GM19043 (cell line): ENCODE data around the gene FUT9.

Source experiments
- ATAC-seq: cut with Tn5 transposase; IDR thresholded peaks from one replicate; pipeline ENCODE4 v1.9.1; 2021; ENCODE audit warnings: low read depth; ENCODE audit not compliant: unreplicated experiment

FUT9 gene

GRCh38 chr6:96065213-96065612 is 49.4 kb downstream of the FUT9 start:
- ATAC-seq = no peak

- ATAC-seq = no peak
Measured at GRCh38 chr6:96066376-96066775, 50.6 kb downstream of the FUT9 start.

DNA sequence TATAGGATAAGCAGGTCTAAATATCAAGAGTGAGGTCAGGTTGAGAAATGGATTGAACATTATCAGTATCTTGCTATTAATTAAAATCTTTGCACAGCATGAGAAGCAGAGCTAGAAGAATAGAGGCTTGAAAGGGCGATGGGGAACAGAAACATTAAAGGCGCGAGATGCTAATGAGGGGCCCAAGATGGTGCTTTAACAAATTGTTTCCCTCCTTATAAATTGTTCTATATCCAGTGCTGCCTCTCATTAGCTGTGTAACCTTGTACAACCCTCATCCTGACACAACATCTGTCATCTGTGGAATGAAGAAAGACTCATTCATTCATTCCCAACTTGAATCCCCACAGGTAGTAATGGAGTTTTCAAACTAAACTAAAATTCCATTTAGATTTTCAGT is 57.8 kb downstream of the FUT9 start:
- ATAC-seq = no peak

DNA sequence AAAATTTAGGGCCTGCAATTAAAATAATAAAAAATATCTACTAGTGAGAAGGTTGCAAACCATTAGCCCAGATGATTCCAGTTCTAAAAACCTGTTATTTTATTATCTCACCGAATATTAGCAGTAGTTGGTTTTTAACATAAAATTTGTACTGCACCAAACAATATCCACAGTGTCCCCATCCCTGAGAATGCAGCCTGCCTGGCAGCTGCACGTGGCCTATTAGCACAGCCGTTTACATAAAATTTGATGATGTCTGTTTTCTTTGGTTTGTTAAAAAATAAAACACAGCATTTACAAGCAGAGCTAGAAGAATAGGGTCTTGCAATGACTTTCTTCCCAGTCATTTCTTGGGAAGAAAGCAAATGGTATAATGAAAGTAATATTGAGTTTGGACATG is 58.2 kb downstream of the FUT9 start:
- no peak for ATAC-seq

GRCh38 chr6:96075826-96076225 is 60.1 kb downstream of the FUT9 start:
- ATAC-seq = no peak

- ATAC-seq = no peak
Measured at GRCh38 chr6:96086745-96087144, 71.0 kb downstream of the FUT9 start.

- no peak for ATAC-seq
Measured at GRCh38 chr6:96089173-96089572, 73.4 kb downstream of the FUT9 start.

- no peak for ATAC-seq
Measured at GRCh38 chr6:96094077-96094476, 78.3 kb downstream of the FUT9 start.

GRCh38 chr6:96099069-96099468 is 83.3 kb downstream of the FUT9 start:
- no peak for ATAC-seq

- no peak for ATAC-seq
Measured at GRCh38 chr6:96101564-96101963, 85.8 kb downstream of the FUT9 start.

DNA sequence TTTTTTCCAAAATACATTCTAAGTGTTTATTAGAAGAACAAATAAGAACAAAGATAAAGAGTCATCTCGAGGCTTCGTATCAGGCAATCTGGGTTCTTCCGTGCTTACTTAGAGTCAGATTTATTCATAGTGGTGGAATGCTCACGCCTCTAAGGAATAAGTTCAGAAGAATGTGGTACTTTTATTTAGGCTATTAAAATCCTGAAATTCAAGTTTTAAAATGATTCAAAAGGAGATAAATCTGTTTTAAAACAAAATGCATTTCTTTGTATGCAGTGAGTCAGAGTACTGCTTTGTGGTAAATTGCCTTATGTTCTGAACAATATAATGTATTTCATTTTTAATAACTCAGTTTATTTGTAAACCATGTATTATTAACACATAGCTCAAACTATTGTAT is 89.1 kb downstream of the FUT9 start:
- no peak for ATAC-seq

DNA sequence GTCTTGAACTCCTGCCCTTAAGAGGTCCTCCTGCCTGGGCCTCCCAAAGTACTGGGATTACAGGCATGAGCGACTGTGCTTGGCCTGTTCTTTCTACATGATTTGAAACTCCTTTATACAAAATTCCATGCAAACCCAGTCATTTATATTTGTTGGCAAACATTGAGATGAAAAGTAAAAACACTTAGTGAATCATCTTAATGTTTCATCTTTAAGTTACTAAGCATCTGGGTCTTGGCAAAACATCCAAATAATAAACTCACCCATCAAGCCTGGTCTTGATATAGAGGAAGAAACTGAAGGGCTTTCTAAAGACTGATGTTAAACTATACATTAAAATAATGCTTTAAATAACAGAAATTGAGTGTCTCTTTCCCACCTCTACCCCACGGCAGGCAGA is 95.1 kb downstream of the FUT9 start:
- no peak for ATAC-seq

- ATAC-seq = no peak
Measured at GRCh38 chr6:96116674-96117073, 100.9 kb downstream of the FUT9 start.

DNA sequence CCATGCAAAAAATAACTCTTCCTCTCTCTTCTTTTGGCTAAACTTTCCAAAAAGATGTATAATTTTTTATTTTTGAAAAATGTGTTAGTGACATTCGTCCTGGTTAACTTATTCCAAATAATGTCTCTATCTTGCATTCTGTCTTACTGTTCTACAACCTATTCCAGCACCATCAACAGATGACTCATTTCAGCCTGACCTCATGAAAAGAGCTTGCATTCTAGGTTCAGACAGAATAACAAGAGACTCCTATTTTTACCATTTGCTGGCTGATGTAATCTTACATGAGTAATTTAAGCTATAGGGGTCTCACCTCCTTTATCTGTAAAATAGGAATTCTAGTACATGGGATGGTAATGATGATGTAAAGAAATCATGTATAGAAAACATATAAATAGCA is 109.0 kb downstream of the FUT9 start:
- no peak for ATAC-seq

DNA sequence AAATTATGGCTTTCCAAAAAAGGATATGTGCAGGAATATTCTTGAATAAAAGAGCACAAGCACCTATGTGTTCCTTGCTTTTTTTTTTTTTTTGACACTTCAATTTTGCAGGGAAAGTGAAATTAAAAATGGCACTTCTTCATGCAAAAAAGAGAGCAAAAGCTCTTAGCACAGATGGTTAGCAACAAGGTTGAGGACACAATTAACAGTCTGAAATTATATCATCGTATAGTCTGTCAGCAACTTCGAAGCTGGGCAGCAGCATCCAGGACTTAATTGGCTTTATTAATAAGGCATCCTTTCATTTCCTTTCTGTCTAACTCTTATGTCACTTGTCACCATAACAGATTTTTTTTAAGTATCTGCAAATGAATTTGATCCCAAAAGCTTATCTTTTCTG is 122.6 kb downstream of the FUT9 start:
- ATAC-seq = no peak

- ATAC-seq = no peak
Measured at GRCh38 chr6:96142142-96142541, 126.4 kb downstream of the FUT9 start.

DNA sequence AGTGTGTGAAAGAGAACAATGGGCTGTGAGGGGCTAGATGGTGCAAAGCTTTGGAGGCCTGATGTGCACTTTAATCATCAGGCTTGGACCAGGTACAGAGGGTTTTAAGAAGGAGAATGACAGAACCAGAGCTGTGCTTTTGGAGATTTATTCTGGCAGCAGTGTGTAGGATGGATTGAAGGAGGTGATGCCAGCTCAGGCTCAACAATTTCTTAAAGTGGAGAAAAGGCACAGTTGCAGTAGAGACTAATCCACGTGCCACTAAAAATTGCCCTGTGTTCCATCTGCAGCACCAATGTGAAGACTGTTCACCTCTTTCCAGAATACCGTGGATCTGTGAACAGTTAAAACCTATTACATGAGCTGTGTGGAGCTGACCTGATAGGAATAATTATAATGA is 134.7 kb downstream of the FUT9 start:
- ATAC-seq = no peak

- ATAC-seq = no peak
Measured at GRCh38 chr6:96151707-96152106, 135.9 kb downstream of the FUT9 start.

DNA sequence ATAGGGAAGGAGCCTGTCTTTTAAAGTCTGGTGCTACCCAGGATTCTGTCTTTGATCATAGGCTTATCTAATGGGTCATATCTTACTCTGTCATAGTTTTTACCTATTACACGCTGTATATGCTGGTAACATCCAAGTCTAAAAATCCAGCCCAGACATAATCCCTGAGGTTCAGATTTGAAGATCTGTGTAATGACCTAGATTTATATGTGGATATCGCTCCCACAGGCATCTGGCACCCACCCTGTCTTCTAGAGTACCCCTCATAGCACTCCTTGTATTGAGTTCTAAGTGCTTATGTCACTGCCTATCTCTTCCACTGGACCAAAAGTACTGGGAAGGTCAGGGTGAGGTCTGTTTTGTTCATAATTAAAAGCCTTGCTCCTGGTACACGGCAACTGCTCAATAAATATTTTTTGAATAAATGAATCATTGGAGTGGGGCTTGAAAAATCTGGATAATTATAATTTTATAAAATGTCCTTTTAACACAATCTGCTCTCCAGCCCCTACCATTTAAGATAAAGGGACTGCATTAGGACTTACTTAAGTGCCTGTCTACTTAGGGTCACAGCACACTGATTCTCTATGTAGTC is 136.4 kb downstream of the FUT9 start:
- ATAC-seq = no peak

DNA sequence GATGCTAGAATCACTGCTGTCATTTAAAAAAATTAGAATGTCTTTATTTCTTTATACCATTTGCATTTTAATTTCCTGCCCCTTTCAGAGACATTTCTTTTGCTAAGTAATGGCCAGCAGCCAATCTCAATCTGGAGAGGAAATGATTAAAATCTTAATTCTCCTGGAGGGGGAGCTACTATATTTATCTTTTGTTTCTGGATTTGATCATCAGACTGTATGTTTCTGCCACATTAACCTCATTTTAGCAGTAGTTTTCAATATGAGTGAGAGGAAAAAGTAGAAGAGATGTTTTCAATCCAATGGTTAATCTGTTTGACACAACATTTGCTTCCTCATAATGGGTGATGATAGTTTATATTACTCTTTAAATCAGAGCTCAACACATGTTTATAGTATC is 138.0 kb downstream of the FUT9 start:
- ATAC-seq = no peak

- ATAC-seq = no peak
Measured at GRCh38 chr6:96156425-96156824, 140.7 kb downstream of the FUT9 start.

GRCh38 chr6:96157018-96157565 is 141.3 kb downstream of the FUT9 start:
- peak; percentile 84 for ATAC-seq

DNA sequence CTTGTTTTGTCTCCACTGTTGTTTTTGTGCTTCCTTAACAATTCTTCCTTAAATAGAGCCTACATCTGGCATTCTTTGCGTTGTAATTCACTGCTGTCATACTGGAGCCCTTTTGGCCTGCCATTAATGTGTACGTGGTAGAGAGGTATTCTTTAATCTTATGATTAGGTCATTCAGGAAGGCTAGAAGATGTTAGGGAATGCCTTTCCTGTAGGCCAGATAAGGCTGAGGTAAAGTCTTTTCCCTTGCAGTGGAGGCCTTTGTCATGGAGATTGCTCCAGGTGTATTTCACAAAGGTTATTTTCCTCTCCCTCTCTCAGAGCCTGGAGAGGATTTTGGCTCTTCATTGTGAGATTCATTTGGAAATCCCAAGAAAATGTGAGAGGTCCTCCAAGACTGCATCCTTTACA is 146.9 kb downstream of the FUT9 start:
- no peak for ATAC-seq
